Measurements from ENCODE around the gene VASN. TPM values are rescaled to one million over a fixed set of nuclear protein-coding genes. Genes with fewer than 3 reads are reported as not detected.

Gene VASN
- total and polyA plus RNA-seq, 12 donors: 0.77 to 44.7 (median 21.3) TPM

DNA sequence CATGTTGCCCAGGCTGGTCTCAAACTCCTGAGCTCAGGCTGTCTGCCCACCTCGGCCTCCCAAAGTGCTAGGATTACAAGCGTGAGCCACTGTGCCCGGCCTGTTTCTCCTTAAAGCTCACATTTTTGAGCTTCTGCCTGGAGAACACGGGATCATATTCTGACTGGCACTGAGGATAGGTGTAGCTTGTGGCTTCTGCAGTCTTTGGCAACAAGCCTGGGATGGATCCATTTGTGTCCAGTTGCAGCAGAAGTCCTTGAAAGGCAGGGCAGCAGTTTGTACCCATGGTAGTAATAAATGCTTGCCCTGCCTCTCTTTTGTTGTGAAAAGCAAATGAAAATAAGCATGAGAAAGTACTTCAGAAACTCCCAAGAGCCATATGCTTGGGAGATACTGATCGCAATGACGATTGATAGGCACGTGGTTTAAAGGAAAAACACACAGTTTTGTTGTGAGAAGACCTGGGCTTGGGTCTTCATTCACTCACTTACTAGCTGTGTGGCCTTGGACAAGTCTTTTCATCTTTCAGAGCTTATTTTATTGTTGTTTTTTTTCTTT lies 47.8 kb downstream of the VASN start:
- TF ChIP-seq, protein P1, sequence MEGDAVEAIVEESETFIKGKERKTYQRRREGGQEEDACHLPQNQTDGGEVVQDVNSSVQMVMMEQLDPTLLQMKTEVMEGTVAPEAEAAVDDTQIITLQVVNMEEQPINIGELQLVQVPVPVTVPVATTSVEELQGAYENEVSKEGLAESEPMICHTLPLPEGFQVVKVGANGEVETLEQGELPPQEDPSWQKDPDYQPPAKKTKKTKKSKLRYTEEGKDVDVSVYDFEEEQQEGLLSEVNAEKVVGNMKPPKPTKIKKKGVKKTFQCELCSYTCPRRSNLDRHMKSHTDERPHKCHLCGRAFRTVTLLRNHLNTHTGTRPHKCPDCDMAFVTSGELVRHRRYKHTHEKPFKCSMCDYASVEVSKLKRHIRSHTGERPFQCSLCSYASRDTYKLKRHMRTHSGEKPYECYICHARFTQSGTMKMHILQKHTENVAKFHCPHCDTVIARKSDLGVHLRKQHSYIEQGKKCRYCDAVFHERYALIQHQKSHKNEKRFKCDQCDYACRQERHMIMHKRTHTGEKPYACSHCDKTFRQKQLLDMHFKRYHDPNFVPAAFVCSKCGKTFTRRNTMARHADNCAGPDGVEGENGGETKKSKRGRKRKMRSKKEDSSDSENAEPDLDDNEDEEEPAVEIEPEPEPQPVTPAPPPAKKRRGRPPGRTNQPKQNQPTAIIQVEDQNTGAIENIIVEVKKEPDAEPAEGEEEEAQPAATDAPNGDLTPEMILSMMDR (IDR thresholded peaks at IDR 0.05): no peak
- TF ChIP-seq POLR2A (IDR thresholded peaks at IDR 0.05): peak in 1 of 2 donors; percentile 61
- peaks cover 19 to 28% of the 10 kb centered on the region in 2 donors for H3K4me1 ChIP-seq (replicated peaks in 1 of 2)
- intact Hi-C loops (cut with DNase I): no loop called here
- H3K27me3 ChIP-seq: no peaks in the 10 kb centered on the region
- no peaks in the 10 kb centered on the region for H3K9me3 ChIP-seq (replicated peaks in 1 of 3)
- no peaks in the 10 kb centered on the region for H3K36me3 ChIP-seq (replicated peaks in 1 of 2)
- no peak overlapping the region for H3K4me3 ChIP-seq
- peak overlapping the region; percentile 2 to 85 (median 73) for H3K27ac ChIP-seq
- WGBS, 4 donors: 33 to 50% (median 42%) methylated on average over 6 to 7 of the region's 7 CpGs
- DNase-seq: peak; percentile 66 to 92 (median 87)

GRCh38 chr16:4420505-4421105 lies 49.0 kb downstream of the VASN start:
- Histone ChIP-seq H3K36me3 (replicated peaks in 1 of 2) (no peaks in the 10 kb centered on the region), H3K27ac (peak overlapping the region in 4 of 5 donors; percentile 48 to 85 (median 76)), H3K4me1 (replicated peaks in 1 of 2) (peaks cover 18 to 24% of the 10 kb centered on the region in 2 donors), H3K4me3 (no peak overlapping the region), H3K9me3 (replicated peaks in 1 of 3) (no peaks in the 10 kb centered on the region), H3K27me3 (no peaks in the 10 kb centered on the region)
- TF ChIP-seq, protein P1 (IDR thresholded peaks at IDR 0.05): no peak
- TF ChIP-seq POLR2A (IDR thresholded peaks at IDR 0.05): no peak
- intact Hi-C loops (cut with DNase I): no loop called here
- no peak for DNase-seq
- WGBS, 4 donors: 69 to 71% (median 70%) methylated on average over 8 of the region's 8 CpGs

DNA sequence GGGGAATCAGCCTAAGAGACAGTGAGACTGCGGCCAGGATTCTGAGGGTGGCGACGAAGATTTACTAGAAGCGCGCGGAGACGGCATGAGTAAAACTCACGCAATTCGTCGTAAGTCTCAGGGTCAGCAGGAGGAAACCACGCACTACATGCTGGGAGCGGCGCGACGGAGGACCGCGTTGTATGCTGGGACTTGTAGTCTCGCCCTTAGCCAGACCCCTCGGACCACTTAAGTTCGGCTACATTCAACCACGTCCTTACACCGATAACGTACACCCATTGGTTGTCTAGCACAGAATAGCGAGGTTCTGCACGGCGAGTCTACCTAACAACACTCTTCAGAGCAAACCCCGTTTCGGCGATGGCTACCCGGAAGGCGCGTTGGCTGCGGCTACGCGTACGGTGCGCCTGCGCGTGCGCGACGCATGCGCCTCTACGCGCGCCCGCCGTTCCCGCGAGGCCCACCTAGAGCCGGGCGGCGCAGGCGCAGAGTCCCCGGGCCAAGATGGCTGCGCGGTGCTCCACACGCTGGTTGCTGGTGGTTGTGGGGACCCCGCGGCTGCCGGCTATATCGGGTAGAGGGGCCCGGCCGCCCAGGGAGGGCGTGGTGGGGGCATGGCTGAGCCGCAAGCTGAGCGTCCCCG lies 53.9 kb downstream of the VASN start, which contains the start of gene DNAJA3:
DNAJA3 (plus strand) TSS at position 491 of the 643 bp plus-strand sequence; CDS start at position 505, 14 bp downstream.
- intact Hi-C loops (cut with DNase I): no loop called here
- no peaks in the 10 kb centered on the region for H3K9me3 ChIP-seq (replicated peaks in 1 of 3)

More for the DNA sequence above, 53.9 kb downstream of the VASN start, which contains the start of gene DNAJA3:
- H3K27ac ChIP-seq: peak within 1 kb of the TSS; percentile 77 to 98 (median 96)
- H3K36me3 ChIP-seq (replicated peaks in 1 of 2): no peaks in the 10 kb centered on the region
- WGBS, 4 donors: 0 to 1% (median 1%) methylated on average over 32 to 68 of the region's 68 CpGs
- TF ChIP-seq, protein P1 (IDR thresholded peaks at IDR 0.05): no peak
- peak; percentile 42 to 88 for TF ChIP-seq POLR2A (IDR thresholded peaks at IDR 0.05)
- peak within 1 kb of the TSS; percentile 54 to 72 (median 70) for H3K4me3 ChIP-seq
- DNase-seq: peak; percentile 92 to 97 (median 94)
- H3K27me3 ChIP-seq: no peaks in the 10 kb centered on the region
- peaks cover 18 to 19% of the 10 kb centered on the region in 2 donors for H3K4me1 ChIP-seq (replicated peaks in 1 of 2)
